HG03045 (cell line): ENCODE results near the gene HOXB5.

Experiments
- ATAC-seq: cut with Tn5 transposase; IDR thresholded peaks from one replicate; pipeline ENCODE4 v1.9.1; 2021; ENCODE audit warnings: mild to moderate bottlenecking, moderate library complexity; ENCODE audit not compliant: unreplicated experiment

HOXB5 gene

DNA sequence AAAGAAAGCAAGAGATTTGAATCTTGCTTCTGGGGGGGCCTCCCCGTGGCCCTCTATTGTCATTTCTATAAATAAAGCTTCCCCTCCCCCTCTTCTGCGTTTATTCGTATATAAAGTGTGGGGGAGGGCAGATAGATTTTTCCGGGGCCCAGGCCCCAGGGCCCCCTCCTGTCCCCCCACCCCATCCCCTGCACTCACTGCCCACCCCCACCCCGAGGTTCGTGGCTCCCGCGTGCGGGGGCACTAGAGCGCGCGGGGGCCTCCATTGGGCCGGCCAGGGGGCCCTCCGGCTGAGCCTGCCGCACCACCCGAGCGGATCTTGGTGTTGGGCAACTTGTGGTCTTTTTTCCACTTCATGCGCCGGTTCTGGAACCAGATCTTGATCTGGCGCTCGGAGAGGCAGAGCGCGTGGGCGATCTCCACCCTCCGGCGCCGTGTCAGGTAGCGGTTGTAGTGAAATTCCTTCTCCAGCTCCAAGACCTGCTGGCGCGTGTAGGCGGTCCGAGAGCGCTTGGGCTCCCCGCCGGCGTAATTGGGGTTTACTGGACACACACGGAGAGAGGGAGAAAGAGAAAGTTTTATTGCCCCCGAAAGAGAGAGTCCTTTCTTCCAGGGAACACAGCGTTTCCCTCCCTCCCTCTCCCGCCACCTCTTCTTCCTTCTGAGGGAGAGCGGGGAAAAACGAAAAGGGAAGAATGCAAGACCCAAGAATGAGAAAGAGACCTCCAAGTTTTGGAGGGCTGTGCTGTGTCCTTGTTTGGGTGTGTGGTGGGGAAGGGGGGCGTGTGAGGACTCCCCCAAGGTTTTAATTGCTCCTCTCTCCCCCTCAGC lies 16.9 kb downstream of the HOXB5 start:
- no peak for ATAC-seq

- no peak for ATAC-seq
Observed at GRCh38 chr17:48575673-48576478, 17.7 kb downstream of the HOXB5 start.

DNA sequence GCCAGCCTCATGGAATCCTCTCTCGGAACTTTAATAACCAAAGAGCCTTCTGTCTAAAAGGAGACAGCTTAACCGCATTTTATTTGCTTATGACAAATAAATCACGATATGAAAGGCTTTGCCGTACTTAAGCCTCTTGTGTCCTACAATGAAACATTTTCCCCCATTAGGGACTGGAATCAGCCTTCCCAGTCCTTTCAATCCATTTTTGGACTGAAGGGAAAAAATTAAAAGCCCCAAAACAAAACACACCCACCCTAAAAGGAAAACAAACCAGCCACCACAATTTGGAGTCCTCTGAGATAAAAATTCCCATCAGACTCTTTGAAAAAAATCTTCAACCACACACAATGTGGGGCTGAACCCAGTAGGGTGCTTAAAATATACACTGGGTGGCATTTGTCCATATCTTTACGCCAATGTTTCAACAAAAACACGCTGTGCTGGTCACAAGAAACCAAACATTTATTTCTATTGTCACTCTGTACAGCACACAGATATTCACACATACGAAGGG lies 18.5 kb downstream of the HOXB5 start:
- ATAC-seq = no peak

GRCh38 chr17:48574505-48575065 lies 19.0 kb downstream of the HOXB5 start:
- no peak for ATAC-seq

DNA sequence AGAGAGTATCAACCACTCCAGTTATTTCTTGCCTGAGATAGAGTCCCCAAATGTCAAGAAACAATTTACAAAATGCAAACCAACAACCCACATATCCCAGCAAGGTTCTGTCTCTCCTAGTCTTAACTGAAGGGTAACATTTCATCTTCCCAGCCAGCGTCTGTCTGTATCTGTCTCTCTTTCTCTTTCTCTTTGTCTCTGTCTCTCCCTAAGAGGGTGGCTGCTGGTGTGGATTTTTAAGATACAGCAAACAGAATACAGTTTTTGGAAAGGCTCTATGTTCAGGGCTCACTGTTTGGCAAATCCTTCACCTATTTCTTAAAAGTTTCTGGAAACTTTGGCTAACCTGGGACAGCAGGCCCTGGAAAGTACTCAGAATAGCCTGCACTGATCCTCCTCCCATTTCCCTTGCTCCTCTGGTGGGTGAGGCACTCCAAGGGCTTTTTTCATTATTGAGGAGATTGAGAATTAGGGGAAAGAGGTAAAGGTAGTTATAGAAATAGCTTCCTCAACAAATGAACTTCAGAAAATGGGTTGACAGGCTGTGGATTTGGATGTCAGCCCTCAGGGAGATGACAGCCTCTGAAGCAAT lies 21.7 kb downstream of the HOXB5 start:
- no peak for ATAC-seq

GRCh38 chr17:48571024-48571818 lies 22.4 kb downstream of the HOXB5 start:
- ATAC-seq = no peak

- no peak for ATAC-seq
Observed at GRCh38 chr17:48570325-48571023, 23.1 kb downstream of the HOXB5 start.

DNA sequence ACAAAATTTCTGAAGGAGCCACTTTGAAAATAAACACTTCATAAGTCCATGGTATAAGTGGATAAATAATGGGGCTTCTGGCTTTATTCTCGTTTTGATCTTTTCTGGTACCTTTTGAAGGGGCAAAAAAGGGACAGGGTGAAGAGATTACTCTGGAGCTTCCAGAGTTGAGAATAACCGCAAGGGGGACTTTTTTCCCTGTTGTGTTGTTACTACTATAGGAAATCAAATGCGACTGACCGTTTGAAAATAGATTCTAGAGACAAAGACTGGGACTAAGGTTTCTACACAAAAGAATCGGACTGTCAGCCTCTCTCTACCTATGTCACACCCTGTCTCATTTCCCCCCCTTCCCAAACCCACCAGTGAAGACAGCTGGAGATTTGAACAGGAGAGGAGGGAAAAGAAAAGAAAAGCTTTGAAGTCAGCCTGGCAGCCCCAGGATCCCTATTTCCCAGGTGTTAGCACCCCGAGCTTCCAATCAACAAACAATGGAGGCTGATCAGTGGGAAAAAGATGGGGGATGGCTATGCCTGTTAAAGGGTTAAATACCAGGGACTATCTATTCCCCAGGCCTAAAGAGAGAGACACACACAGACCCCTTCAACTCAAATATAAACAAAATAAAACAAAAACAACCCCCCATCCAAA lies 23.8 kb downstream of the HOXB5 start:
- no peak for ATAC-seq

- no peak for ATAC-seq
Observed at GRCh38 chr17:48569240-48569582, 24.4 kb downstream of the HOXB5 start.

GRCh38 chr17:48568499-48569239 lies 24.9 kb downstream of the HOXB5 start:
- no peak for ATAC-seq

GRCh38 chr17:48567646-48568354 lies 25.8 kb downstream of the HOXB5 start:
- no peak for ATAC-seq

GRCh38 chr17:48567209-48567608 lies 26.4 kb downstream of the HOXB5 start:
- no peak for ATAC-seq

GRCh38 chr17:48566717-48567116 lies 26.9 kb downstream of the HOXB5 start:
- no peak for ATAC-seq

- no peak for ATAC-seq
Observed at GRCh38 chr17:48565925-48566710, 27.5 kb downstream of the HOXB5 start.

GRCh38 chr17:48565022-48565554 lies 28.5 kb downstream of the HOXB5 start:
- no peak for ATAC-seq

GRCh38 chr17:48564188-48565021 lies 29.2 kb downstream of the HOXB5 start:
- no peak for ATAC-seq
